Measurements from ENCODE around the gene TGFBR1.

The TGFBR1 gene

DNA sequence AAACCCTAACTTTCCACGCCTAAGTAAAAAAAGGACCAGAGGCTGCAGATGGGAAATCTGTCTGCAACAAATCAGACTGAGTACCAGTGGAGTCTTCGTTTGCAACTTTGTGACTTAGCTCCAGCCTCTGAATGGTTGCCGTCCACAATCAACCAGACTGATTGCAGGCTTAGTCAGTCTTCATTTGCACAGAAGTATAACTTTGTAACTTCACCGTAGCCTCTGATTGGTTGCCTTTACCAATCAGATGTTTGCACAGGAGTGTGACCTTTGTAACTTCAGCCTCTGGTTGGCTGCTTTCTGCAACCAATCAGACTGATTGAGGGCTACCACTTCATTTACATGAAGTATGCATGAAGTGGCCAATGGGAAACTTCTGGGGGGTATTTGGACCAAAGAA lies 53.7 kb downstream of the TGFBR1 start:
- Histone ChIP-seq H3K27ac (no peak overlapping the region), H3K4me3 (no peak overlapping the region), H3K36me3 (ENCODE audit: insufficient read depth, low read length) (no peaks in the 10 kb centered on the region), H3K9ac (ENCODE audit: insufficient read length) (no peak overlapping the region), H3K9me3 (ENCODE audit: low read depth, low read length) (no peaks in the 10 kb centered on the region)
- TF ChIP-seq POLR2AphosphoS5 (IDR thresholded peaks at IDR 0.05; ENCODE audit: borderline replicate concordance, low read depth, low read length) (no peak), EZH2 (IDR thresholded peaks at IDR 0.05) (no peak), FOXP2 (optimal IDR thresholded peaks at IDR 0.05; ENCODE audit: control extremely low read depth, extremely low read length, insufficient read depth) (no peak)
- no peak for DNase-seq (ENCODE audit: low read depth, low spot score)

DNA sequence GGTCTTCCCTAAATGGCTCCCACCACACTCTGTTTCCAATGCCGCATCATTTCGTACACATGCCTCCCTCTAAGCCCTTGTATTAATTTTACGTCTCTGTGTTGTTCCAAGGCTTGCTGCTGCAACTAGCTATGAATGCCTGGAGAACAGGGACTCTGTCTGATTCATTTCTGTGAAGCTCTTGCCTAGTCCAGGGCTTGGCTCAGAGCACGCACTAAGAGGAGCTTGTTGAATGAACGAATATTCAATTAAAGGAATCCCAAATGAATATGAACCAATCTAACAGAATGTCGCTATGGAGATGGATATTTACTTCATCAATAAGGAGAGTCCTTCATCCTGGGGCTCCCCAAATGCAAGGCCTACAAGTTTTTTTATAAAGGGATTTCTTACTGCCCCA lies 55.3 kb downstream of the TGFBR1 start:
- Histone ChIP-seq H3K9ac (ENCODE audit: insufficient read length) (no peak overlapping the region), H3K9me3 (ENCODE audit: low read depth, low read length) (no peaks in the 10 kb centered on the region), H3K36me3 (ENCODE audit: insufficient read depth, low read length) (no peaks in the 10 kb centered on the region), H3K27ac (no peak overlapping the region), H3K4me3 (no peak overlapping the region)
- no peak for TF ChIP-seq FOXP2 (optimal IDR thresholded peaks at IDR 0.05; ENCODE audit: control extremely low read depth, extremely low read length, insufficient read depth)
- TF ChIP-seq EZH2 (IDR thresholded peaks at IDR 0.05) = no peak
- no peak for TF ChIP-seq POLR2AphosphoS5 (IDR thresholded peaks at IDR 0.05; ENCODE audit: borderline replicate concordance, low read depth, low read length)
- no peak for DNase-seq (ENCODE audit: low read depth, low spot score)

DNA sequence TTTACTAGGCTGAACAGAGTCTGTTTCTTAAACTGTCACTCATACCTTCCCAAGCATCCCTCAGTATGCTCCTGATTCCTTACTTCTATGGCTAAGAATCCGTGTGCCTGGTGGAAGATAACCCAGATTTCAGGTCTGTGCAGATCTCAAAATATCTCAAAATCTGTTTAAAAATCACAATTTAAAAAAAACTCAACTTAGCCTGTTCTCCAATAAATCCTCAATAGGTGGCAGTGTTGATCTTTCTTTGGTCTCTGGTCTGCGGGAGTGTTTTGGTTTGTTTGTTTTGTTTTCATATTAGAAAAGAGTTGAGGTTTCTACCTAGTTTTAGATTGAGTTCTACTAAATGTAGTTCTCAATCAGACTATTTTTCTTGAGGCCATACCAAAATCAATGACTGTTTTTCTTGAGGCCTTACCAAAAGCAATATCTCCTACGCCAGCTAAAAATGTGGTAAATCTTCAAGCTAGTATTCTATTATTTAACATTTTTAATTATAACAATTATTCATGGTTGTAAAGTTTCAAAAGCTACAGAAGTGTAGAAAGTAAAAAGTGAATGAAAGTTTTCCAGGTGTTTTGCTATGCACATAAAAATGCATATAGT lies 57.9 kb downstream of the TGFBR1 start:
- H3K27ac ChIP-seq = no peak overlapping the region
- no peak for TF ChIP-seq POLR2AphosphoS5 (IDR thresholded peaks at IDR 0.05; ENCODE audit: borderline replicate concordance, low read depth, low read length)
- no peak for TF ChIP-seq FOXP2 (optimal IDR thresholded peaks at IDR 0.05; ENCODE audit: control extremely low read depth, extremely low read length, insufficient read depth)
- TF ChIP-seq EZH2 (IDR thresholded peaks at IDR 0.05) = no peak
- DNase-seq (ENCODE audit: low read depth, low spot score) = peak; percentile 18
- H3K36me3 ChIP-seq (ENCODE audit: insufficient read depth, low read length) = no peaks in the 10 kb centered on the region
- H3K9ac ChIP-seq (ENCODE audit: insufficient read length) = no peak overlapping the region
- H3K4me3 ChIP-seq = no peak overlapping the region
- no peaks in the 10 kb centered on the region for H3K9me3 ChIP-seq (ENCODE audit: low read depth, low read length)

DNA sequence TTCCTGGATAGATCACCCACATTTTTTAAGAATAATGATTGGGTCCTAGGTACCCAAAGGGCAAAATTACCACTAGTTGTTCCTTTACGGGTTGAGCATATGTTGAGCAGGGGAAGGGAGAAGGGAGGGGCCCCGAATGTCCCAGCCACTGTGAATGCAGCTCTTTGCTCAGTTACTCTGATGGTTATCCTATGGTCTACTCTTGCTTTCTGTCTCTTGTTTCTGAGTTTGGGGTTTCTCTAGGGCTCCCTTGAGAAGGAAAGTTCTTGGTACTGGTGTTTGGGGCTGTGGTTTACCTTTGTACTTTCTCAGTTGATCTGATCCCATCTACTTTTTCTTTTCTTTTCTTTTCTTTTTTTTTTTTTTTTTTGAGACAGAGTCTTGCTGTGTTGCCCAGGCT lies 61.2 kb downstream of the TGFBR1 start:
- Histone ChIP-seq H3K27ac (no peak overlapping the region), H3K4me3 (no peak overlapping the region), H3K36me3 (ENCODE audit: insufficient read depth, low read length) (no peaks in the 10 kb centered on the region), H3K9me3 (ENCODE audit: low read depth, low read length) (no peaks in the 10 kb centered on the region), H3K9ac (ENCODE audit: insufficient read length) (no peak overlapping the region)
- TF ChIP-seq FOXP2 (optimal IDR thresholded peaks at IDR 0.05; ENCODE audit: control extremely low read depth, extremely low read length, insufficient read depth) = no peak
- DNase-seq (ENCODE audit: low read depth, low spot score) = no peak

DNA sequence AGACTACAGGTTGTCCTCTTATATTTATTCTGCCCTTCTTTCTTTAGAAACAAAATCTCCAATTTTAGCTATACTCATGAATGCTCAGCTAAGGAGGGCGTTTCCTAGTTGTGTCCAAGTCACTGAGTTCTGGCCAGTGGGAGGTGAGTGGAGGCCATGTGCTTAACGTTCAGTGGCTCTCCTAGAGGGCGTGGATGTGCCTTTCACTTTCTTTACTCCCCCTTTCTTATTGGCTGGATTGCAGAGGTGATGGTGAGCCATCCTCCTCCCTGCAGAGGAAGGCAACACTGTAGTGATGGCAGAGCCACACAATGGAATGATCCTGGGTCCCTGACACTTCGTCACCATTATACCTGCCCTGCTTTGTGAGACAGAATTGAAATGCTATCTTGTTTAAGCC lies 62.2 kb downstream of the TGFBR1 start:
- DNase-seq (ENCODE audit: low read depth, low spot score) = no peak
- Histone ChIP-seq H3K9me3 (ENCODE audit: low read depth, low read length) (no peaks in the 10 kb centered on the region), H3K9ac (ENCODE audit: insufficient read length) (no peak overlapping the region), H3K4me3 (no peak overlapping the region), H3K27ac (no peak overlapping the region), H3K36me3 (ENCODE audit: insufficient read depth, low read length) (no peaks in the 10 kb centered on the region)
- TF ChIP-seq POLR2AphosphoS5 (IDR thresholded peaks at IDR 0.05; ENCODE audit: borderline replicate concordance, low read depth, low read length) (no peak), EZH2 (IDR thresholded peaks at IDR 0.05) (no peak), FOXP2 (optimal IDR thresholded peaks at IDR 0.05; ENCODE audit: control extremely low read depth, extremely low read length, insufficient read depth) (no peak)

DNA sequence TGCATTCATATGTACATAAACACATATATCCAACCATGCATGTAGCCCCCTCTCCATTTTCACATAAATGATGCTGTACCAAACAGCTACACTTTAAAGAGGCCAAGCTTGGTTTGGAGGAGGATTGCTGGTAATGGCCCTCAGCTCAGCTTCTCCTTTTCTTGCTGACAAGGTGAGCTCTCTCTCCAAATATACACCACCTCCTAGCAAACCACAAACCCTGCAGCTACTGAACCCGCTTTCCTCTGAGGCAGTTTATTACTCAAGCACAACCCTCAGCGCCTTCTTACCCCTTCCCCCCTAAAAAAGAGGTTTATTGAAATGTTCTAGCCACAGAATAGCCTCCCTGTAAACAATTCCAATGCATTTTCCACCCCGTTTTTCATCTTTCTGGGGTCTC lies 62.8 kb downstream of the TGFBR1 start:
- Histone ChIP-seq H3K9me3 (ENCODE audit: low read depth, low read length) (no peaks in the 10 kb centered on the region), H3K9ac (ENCODE audit: insufficient read length) (no peak overlapping the region), H3K36me3 (ENCODE audit: insufficient read depth, low read length) (no peaks in the 10 kb centered on the region), H3K4me3 (no peak overlapping the region), H3K27ac (no peak overlapping the region)
- no peak for TF ChIP-seq EZH2 (IDR thresholded peaks at IDR 0.05)
- TF ChIP-seq POLR2AphosphoS5 (IDR thresholded peaks at IDR 0.05; ENCODE audit: borderline replicate concordance, low read depth, low read length) = no peak
- TF ChIP-seq FOXP2 (optimal IDR thresholded peaks at IDR 0.05; ENCODE audit: control extremely low read depth, extremely low read length, insufficient read depth) = no peak
- no peak for DNase-seq (ENCODE audit: low read depth, low spot score)

DNA sequence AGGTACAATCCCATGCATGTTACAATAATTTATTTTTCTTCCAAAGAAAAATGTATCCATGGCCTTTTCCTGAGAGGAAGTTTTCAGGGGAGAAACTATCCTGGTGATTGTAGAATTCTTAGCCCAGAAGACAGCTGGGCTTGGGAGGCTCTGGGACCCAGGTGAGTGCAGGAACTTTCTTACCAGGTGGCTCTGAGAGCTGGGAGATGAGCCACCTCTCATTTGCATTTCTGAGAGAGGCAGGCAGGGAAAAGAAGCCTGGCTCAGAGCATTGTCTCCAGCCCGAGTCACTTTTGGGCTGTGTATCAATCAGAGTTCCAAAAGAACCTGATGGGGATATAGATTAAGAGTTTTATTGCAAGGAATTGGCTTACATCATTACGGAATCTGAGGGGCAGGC lies 64.2 kb downstream of the TGFBR1 start:
- Histone ChIP-seq H3K4me3 (no peak overlapping the region), H3K9ac (ENCODE audit: insufficient read length) (no peak overlapping the region), H3K36me3 (ENCODE audit: insufficient read depth, low read length) (no peaks in the 10 kb centered on the region), H3K27ac (no peak overlapping the region), H3K9me3 (ENCODE audit: low read depth, low read length) (no peaks in the 10 kb centered on the region)
- no peak for DNase-seq (ENCODE audit: low read depth, low spot score)
- TF ChIP-seq EZH2 (IDR thresholded peaks at IDR 0.05) = no peak

DNA sequence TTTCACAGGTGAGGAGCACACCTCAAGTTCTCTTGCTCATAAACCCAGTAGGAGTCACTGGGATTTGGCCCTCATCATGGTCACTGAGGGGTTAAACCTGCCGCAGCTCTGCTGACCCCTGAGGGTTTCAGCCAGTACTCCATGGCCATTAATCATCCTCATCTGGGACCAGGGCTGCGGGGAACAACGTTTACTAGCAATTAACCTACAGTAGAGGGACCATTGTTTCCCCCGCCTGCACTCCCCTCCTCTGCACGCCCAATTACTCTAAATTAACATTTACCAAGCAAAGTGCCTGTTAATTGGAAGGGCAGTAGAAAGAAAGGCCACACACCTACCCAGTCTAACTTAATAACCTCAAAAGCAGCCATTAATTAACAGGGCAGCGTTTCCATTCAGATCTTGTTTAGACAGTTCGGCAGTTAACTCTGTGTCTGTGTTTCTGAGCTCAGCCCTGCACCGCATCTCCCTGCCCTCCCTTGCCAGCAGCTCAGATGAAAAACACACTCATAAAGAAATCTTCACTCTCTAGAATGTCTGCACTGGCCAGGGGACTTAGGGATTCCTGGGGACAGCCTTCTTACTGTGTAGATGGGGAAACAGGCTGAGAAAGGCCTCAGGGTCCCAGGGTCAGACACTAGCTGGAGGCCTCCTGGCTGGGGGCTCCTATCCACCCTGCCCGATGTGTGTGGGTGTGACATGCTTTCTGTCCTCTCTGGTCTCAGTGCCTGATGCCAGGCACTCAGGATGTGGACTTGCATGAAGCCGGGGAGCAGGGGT lies 65.3 kb downstream of the TGFBR1 start:
- H3K9ac ChIP-seq (ENCODE audit: insufficient read length) = no peak overlapping the region
- DNase-seq (ENCODE audit: low read depth, low spot score) = no peak
- H3K9me3 ChIP-seq (ENCODE audit: low read depth, low read length) = no peaks in the 10 kb centered on the region
- no peak overlapping the region for H3K4me3 ChIP-seq
- TF ChIP-seq EZH2 (IDR thresholded peaks at IDR 0.05) (no peak), FOXP2 (optimal IDR thresholded peaks at IDR 0.05; ENCODE audit: control extremely low read depth, extremely low read length, insufficient read depth) (no peak), POLR2AphosphoS5 (IDR thresholded peaks at IDR 0.05; ENCODE audit: borderline replicate concordance, low read depth, low read length) (no peak)
- no peaks in the 10 kb centered on the region for H3K36me3 ChIP-seq (ENCODE audit: insufficient read depth, low read length)
- H3K27ac ChIP-seq = no peak overlapping the region
